Fibroblast of skin of abdomen (primary cell): ENCODE measurements around the gene CEP128.

Source experiments
- DNase-seq: peaks from one replicate; pipeline ENCODE4 v3.0.0-alpha.2; 2013

CEP128 gene

GRCh38 chr14:80663541-80663940 lies 278.0 kb downstream of the CEP128 start:
- DNase-seq = no peak

DNA sequence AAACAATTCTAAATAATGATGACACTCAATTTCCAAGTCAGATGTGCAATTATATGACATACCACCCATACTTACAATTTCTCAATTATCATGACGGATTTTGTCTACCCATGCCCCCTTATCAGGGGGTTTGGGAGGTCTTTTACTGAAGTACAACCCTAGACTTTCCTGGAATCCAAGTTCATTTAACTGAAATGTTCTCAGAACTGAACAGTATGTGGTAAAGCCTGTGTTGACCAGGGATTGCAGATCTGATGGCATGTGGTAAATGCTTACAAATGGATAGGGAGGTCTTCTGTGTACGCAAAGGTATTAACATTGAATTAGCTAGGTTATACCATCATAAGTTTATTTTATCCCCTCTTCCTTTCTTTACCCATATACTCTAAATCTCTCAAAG lies 281.8 kb downstream of the CEP128 start:
- DNase-seq = no peak

DNA sequence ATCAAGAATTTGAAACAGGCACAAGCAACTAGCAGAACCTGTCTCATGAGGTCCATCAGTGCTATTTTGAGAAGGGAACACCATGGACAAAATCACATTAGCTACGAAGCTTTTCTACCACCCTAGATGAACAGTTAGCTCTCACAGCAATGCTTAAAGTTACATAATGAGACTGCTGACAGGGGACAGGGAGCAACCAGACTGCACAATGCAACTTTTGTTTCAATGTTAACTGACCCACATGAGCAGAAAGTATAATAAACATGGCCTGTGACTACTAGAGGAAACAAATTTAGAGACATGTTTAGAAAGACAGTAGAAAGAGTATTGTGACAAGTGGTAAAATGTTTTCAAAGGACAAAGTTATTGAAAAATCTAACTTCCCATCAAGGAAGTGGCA lies 282.8 kb downstream of the CEP128 start:
- no peak for DNase-seq

DNA sequence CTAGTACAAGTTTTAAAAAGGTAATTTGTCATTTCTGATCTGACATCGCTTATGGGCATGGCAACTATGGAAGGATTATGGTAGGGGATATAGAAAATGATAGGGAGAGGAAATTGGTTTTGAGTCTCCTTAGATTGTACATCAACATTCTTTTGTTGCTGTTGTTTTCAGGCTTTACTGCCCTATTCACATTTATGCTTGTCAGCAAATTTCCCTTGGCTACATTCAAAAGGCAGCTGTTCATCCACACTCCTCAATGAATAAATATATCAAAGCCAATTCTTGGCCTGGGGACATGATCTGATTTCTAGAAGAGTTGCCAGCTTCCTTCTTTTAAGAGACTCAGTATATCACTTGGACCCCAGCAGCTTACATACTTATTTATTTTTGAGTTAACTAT lies 283.4 kb downstream of the CEP128 start:
- no peak for DNase-seq

GRCh38 chr14:80653956-80654355 lies 287.6 kb downstream of the CEP128 start:
- peak; percentile 17 for DNase-seq

DNA sequence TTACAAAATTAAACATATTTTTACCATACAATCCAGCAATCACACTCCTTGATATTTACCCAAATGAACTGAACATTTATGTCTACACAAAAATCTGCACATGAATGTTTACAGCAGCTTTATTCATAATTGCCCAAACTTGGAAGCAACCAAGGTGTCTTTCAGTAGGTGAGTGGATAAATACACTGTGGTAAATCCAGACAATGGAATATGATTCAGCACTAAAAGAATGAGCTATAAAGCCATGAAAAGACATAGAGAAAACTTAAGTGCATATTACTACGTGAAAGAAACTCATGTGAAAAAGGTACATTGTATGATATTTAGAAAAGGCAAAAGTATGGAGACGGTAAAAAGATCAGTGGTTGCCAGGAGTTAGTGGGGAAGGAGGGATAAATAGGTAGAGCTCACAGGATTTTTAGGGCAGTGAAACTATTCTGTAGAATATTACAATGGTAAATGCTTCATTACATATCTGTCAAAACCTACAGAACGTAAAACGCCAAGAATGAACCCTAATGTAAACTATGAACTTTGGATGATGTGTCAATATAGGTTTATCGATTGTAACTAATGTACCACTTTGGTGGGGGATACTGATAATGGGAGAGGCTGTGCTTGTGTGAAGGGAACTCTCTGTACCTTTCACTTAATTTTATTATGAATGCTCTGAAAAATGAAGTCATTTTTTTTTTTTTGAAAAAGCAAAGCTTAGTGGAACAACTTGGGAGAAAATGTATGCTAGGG lies 295.7 kb downstream of the CEP128 start:
- no peak for DNase-seq

DNA sequence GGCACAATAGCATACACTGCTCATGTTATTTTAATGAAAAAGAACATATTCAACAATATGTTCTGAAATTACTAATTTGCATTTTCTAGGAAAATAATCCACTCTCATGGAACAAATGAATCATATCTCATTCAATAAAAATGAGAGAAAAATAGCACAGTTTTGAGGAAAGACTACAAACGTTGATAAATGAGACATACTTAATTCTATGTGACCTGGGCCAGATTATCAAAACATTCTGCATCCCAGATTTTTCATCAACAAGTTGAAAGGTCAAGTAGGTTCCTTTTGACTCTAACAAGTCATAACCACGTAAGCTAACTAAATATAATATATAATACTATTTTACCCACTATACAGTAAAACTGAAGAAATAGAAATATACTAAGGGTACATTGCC lies 296.7 kb downstream of the CEP128 start:
- DNase-seq = no peak

DNA sequence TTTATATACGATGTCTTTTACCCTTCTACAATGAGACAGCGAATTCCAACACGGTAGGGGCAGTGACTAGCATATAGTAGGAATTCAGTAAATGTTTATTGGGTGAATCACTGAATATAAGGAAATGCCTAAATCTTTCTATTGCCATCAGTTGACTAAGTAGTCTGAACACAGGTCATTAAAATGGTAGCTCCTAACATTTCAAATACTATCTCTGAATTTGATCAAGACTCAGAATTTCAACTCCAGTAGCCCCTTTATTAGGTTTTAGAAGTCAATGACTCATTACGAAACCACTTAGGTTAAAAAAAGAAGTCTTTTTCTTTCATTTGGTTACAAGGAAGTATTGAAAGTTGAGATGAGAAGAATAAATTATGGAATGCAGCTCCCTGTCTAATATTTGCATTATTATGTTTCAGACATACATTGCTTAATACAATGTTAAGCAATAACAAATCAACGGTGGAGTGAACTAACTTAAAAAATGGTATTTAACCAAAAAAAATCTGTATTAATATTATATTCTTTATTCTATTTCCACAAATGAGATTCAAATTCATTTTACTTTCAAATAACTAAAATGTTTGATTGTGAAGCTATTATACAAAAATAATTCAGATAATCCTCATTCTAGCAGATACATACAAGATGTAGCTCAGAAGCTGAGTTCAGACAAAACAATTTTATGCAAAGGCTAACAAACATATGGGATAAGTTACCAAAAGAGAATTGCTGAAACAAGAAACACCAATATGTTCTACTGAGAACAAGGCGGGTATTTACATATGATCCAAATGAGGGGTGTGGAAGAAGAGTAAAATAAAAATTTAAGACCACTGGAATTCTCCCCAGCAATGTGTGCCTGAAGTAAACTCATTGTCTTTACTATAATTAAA lies 302.7 kb downstream of the CEP128 start:
- peak; percentile 95 for DNase-seq

GRCh38 chr14:80637756-80638619 lies 303.6 kb downstream of the CEP128 start:
- peak; percentile 73 for DNase-seq

DNA sequence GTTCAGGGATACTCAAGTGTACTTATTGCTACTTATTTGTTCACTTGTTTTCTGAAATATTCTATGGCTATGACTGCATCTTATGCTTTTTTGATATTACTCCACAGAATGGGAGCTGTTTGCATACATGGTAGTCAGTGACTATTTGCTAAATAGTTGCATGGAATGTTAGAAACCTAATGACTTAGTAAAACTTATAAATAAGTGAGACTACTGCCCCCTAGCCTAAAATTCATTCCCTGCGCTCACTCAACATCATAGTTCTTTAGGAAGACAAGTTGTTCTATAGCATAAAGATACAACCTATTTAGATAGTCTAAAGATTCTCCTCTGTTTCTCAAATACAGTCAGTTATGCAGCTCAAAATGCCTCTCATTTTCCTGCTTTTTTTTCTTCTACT lies 305.5 kb downstream of the CEP128 start:
- DNase-seq = no peak

DNA sequence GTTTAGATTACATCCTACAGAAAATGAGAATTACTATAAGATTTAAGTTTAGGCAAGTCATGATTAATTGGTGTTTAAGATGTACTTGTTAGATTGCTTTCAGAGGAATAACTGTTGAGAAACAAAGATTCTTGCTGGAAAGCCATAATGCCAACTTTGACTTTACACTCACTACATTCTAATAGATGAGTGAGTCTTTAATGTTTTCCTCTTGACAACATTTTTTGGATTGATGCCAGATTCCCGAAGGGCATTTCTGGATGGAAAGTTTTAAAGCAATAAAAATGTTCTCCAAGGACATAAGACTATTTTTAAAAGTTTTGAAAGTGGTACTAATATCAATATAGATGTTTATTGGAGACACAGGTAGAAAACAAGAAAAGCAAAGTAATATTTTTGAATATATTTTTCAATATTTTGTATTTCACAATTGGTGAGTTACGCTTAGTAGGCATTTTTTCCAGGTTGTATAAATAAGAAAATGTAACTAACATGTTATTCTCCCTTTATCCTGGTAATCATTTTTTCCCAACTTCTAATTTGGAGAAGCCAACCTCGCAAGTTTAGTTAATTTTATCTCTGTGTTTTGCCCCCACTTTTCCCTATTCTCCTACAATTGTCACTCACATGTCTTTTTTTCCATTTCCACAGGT lies 307.3 kb downstream of the CEP128 start:
- peak; percentile 25 for DNase-seq

GRCh38 chr14:80629606-80630005 lies 311.9 kb downstream of the CEP128 start:
- DNase-seq = peak; percentile 35

DNA sequence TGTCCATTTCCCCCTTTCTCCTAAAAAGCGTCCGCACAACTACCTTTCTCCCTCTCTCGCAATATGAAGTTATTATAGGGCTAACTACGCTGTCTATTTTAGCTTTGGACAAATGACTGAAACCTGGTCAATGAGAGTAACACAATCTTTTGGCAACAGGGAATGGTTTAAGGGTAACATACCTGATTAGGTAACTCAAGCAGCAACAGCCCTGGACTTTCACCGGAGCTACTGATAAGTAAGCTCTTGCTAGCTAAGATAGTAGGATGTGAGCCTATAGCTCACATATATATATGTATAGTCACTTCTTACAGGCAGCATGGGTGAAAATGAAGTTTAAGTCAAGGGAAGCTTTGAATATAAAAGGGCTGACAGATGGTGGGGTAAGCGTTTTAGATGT lies 313.0 kb downstream of the CEP128 start:
- DNase-seq = no peak

GRCh38 chr14:80627745-80628144 lies 313.8 kb downstream of the CEP128 start:
- DNase-seq = peak; percentile 51

DNA sequence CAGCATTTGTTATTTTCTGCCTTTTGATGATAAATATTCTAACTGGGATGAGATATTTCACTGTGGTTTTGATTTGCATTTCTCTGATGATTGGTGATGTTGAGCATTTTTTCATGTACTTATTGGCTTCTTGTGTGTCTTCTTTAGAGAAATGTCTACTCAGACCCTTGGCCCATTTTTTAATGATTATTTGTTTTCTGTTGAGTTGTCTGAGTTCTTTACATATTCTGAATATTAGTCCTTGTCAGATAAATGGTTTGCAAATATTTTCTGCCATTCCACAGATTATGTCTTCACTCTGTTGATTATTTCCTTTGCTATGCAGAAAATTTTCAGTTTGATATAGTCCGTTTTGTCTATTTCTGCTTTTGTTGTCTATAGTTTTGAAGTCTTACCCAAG lies 317.0 kb downstream of the CEP128 start:
- DNase-seq = peak; percentile 74

DNA sequence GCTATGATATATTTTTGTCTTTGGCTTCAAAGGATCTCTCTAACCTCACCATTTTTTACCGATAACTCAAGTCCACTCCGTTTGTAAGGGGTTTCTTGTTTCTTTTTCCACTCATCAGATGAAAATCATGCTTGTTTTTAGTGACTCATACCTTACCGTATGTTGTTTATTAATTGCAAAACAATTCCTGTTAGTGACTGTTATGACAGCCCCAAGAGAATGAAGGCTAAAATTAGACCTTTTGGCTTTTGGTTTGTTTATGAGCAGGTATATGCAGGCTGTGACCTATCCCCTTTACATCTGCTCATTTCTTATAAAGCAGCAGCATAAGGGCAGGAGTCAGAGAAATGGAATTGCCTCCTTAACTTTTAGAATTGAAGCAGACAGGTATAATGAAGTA lies 319.8 kb downstream of the CEP128 start:
- peak; percentile 54 for DNase-seq

GRCh38 chr14:80620434-80620833 lies 321.1 kb downstream of the CEP128 start:
- DNase-seq = no peak

DNA sequence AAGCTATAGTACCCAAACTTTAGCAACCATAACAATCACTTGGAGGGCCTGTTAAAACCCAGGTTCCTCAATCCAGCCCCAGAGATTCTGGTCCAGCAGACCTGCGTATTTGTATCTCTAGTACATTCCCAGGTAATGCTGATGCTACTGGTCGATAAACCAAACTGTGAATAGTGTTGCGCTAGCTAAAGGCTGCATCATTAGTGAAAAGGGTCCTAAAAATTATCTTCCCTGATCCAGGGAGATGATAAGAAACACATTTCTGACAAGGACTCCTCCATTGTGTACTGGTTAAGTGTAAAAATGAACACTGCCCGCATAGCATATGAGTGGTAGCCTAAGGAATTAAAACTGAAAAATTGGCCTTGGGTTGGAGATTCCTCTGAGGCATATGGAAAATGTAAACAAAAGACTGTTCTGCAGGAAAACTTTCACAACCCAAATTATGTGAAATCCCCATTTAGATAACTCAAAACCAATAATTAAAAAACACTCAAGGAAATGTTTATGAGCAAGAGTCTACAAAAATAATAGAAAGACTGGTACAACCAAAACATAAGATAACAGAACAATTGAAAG lies 322.7 kb downstream of the CEP128 start:
- DNase-seq = peak; percentile 63

DNA sequence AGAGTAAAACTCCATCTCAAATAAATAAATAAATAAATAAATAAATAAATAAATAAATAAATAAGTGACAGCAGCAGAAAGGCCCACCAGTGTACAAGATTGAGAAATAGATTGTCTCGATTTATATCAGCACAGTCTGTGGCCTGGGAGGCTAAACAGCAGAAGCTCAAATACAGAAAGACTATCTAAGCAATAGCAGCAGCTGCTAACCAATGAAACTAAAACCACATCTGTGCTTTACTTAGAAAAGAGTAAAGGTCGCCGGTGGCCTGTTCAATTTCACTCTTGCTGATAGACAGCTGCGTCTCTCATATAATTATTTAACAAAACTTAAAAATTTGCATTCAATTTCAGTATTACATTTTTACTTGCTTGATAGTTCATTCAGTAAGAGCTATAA lies 325.7 kb downstream of the CEP128 start:
- DNase-seq = no peak

GRCh38 chr14:80609055-80609454 lies 332.5 kb downstream of the CEP128 start:
- DNase-seq = no peak

DNA sequence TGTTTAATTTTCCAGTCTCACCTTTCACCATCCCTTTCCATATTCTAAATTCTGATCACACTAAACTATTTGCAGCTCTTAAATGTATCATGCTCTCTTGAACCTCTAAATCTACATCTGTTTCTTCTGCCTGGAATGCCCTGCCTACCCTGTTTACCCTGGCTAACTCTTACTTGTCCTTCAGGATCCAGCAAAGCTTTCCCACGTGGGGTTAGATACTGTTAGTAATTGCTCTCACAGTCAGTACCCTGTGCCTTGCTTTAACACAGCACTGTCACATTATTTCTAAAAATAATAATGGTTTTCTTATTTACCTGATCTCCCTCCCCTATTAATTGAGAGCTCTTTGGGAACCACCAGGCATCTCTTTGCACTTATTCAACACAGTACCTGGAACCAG lies 333.0 kb downstream of the CEP128 start:
- no peak for DNase-seq
